ENCODE data around the gene HSH2D.
"Not testable (repeated sequence)": the region's sequence is repeated elsewhere in the genome, so short reads cannot be mapped to it uniquely, and the experiment has no call there.

The HSH2D gene, protein sequence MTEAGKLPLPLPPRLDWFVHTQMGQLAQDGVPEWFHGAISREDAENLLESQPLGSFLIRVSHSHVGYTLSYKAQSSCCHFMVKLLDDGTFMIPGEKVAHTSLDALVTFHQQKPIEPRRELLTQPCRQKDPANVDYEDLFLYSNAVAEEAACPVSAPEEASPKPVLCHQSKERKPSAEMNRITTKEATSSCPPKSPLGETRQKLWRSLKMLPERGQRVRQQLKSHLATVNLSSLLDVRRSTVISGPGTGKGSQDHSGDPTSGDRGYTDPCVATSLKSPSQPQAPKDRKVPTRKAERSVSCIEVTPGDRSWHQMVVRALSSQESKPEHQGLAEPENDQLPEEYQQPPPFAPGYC

DNA sequence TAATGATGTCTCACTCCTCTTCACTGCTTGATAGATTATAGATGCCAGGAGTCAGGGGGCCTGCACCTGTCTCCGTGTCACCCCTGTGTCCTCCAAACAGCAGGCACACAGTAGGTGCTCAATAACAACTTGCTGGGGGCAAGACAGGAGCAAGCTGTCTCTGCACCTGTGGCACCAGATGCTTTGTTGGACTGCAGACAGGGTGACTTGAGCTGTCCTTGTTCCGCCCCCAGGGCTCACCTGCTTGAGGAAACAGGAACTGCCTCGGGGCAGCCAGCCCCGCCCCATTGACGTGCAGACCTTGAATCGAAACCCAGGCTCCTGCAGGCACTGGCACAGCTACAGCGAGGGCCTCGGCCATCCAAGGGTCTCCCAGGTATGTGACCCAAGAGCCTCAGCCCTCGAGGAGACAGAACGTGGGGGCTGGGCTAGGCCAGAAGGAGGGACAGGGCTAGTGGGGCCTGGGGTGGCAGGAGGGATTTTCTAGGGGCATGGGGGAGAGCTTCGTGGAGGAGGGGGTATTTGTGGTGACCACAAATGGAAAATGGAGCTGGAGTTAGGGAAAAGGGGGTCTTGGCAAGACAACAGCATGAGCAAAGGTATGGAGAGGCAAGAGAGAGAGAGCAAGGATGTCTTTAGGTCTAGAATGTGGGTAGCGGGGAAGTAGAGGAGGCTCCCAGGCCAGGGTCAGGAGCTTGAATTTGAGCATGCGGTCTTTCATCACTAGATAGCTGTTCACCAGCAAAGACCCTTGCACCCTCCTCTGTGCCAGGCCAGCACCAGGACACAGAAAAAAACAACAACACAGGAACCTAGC is at the start of gene HSH2D:
Gene HSH2D (plus strand): TSS at position 287 of the 817 bp plus-strand sequence. CDS start 5,066 bp downstream, outside the sequence.
- DNase-seq (ENCODE audit: low read depth): peak; percentile 97
- TF ChIP-seq, protein P1, sequence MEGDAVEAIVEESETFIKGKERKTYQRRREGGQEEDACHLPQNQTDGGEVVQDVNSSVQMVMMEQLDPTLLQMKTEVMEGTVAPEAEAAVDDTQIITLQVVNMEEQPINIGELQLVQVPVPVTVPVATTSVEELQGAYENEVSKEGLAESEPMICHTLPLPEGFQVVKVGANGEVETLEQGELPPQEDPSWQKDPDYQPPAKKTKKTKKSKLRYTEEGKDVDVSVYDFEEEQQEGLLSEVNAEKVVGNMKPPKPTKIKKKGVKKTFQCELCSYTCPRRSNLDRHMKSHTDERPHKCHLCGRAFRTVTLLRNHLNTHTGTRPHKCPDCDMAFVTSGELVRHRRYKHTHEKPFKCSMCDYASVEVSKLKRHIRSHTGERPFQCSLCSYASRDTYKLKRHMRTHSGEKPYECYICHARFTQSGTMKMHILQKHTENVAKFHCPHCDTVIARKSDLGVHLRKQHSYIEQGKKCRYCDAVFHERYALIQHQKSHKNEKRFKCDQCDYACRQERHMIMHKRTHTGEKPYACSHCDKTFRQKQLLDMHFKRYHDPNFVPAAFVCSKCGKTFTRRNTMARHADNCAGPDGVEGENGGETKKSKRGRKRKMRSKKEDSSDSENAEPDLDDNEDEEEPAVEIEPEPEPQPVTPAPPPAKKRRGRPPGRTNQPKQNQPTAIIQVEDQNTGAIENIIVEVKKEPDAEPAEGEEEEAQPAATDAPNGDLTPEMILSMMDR (IDR thresholded peaks at IDR 0.05; ENCODE audit: low read depth, low read length, missing control alignments): no peak
- H3K4me3 ChIP-seq (ENCODE audit: low read depth, low read length): peak within 1 kb of the TSS; percentile 85

DNA sequence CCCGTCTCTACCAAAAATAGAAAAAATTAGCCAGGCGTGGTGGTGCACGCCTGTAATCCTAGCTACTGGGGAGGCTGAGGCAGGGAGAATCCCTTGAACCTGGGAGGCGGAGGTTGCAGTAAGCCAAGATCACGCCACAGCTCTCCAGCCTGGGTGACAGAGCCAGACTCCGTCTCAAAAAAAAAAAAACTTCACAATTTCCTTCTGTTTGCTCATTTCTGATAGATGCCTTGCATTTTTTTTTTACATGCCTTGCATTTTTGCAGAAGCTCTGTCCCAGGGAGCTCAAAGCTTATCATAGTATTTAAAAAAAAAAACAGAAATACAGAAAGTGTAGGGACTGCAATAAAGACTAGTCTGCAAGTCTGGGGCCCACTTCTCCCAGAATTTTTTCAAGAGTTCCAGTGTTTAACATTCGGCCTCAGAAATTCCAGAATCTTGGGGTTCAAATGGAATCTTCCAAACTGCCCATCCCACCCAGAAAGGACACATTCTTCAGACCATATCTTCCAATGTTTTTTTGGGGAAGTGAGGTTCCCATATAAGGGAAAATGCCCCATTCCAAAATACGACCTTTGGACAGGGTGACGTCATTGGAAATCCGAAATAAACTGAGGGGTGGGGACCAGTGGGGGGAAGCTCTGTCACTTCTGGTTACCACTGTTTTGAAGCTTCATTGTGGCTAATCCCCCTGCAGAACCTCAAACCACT is 49.0 kb upstream of the HSH2D start:
- H3K4me3 ChIP-seq (ENCODE audit: low read depth, low read length): no peak overlapping the region
- DNase-seq (ENCODE audit: low read depth): no peak
- TF ChIP-seq, protein P1 (IDR thresholded peaks at IDR 0.05; ENCODE audit: low read depth, low read length, missing control alignments): no peak

DNA sequence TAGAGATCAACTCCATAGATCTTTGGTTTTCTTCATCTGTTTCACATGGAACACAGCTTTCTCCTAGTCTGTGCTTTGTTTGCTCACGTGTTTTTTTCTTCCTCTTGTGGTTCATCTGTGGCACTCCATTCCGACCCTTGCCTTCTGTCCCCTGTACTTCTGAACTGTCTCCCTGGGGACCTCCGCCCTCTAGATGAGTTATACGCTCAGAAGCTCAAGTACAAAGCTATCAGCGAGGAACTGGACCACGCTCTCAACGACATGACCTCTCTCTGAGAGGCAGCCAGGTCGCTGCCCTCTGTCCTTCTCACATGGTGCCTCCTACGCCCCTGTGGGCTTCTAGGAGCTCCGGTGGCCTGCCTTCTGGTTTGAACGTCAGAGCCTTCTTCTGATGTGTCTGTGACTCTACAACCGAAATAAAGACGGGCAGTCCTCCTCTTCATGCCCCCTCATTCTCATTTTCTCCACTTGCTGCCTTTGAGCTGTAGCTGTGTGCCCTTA is 48.4 kb upstream of the HSH2D start:
- DNase-seq (ENCODE audit: low read depth): no peak
- TF ChIP-seq, protein P1 (IDR thresholded peaks at IDR 0.05; ENCODE audit: low read depth, low read length, missing control alignments): no peak
- H3K4me3 ChIP-seq (ENCODE audit: low read depth, low read length): no peak overlapping the region

DNA sequence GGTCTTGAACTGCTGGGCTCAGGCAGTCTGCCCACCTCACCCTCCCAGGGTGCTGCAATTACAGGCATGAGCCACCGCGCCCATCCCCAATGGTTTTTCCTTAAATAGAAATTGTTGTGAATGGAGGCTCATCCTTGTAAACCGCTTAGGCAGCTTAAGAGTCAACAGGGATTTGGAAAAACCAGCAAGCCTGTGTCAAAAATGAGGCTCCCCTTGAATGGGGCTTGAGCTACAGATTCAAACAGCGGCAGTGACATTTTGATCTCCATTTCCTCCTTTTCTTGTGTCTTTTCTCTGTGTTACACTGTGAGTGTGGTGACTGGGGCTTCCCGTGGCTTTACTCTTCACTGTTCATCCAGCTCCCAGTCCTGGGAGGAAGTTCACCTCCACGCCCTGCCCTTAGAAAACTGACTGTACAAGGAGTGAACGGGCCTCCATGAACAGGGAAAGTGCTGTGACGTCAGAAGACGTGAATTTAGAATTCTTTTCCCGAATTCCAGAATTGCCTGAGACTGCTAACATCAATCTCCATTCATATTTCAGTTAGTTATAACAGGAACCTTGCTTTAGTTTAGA is 47.1 kb upstream of the HSH2D start:
- TF ChIP-seq, protein P1 (IDR thresholded peaks at IDR 0.05; ENCODE audit: low read depth, low read length, missing control alignments): no peak
- H3K4me3 ChIP-seq (ENCODE audit: low read depth, low read length): no peak overlapping the region
- no peak for DNase-seq (ENCODE audit: low read depth)

DNA sequence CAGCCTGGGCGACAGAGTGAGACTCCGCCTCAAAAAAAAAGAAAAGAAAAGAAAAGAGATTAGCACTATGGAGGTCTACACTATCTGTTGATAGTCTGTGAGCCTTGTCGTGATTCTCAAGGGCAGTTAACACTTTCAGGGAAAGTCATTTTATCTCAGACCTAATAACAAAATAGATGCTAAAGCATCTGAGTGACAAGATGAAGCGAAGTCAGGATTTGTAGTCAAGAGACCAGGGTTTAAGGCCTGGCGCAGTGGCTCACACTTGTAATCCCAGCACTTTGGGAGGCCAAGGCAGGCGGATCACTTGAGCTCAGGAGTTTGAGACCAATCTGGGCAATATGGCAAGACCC is 45.1 kb upstream of the HSH2D start:
- no peak for DNase-seq (ENCODE audit: low read depth)
- TF ChIP-seq, protein P1 (IDR thresholded peaks at IDR 0.05; ENCODE audit: low read depth, low read length, missing control alignments): no peak
- H3K4me3 ChIP-seq (ENCODE audit: low read depth, low read length): no peak overlapping the region

DNA sequence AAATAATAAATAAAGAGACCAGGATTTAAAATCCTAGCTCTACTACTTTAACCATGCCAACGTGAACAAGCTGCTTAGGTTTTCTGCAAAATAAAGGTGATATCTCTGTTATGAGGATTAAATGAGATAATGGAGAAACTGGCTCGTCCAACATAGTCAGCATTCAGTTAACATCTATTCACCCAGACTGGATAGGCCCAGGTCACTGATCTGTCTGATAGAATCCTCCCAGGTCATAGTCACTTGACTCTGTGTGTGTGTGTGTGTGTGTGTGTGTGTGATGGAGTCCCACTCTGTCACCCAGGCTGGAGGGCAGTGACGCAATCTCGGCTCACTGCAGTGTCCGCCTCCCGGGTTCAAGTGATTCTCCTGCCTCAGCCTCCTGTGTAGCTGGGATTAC is 44.7 kb upstream of the HSH2D start:
- H3K4me3 ChIP-seq (ENCODE audit: low read depth, low read length): no peak overlapping the region
- DNase-seq (ENCODE audit: low read depth): no peak
- TF ChIP-seq, protein P1 (IDR thresholded peaks at IDR 0.05; ENCODE audit: low read depth, low read length, missing control alignments): no peak

DNA sequence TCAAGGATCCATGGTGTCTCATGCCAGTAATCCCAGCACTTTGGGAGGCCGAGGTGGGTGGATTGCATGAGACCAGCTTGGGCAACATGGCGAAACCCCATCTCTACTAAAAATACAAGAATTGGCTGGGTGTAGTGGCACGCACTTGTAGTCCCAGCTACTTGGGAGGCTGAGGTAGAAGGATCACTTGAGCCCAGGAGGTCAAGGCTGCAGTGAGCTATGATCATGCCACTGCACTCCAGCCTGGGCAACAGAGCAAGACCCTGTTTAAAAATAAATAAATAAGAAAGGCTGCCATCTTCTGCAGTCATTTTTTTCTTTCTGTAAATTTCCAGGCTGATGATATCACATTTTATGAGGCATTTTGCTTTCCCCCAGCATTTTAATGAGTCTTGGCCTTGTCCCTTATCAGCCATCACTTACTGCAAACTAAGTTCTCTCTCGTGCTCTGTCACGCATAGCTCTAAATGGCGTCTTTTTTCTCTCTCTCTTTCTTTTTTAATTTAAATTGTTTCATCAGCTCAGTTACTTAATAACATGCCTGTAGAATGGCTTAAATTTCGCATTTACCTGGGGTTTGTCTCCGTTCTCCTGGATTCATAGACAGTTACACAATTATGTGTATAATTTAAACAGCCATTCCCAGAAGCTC is 44.0 kb upstream of the HSH2D start:
- not testable (repeated sequence) for H3K4me3 ChIP-seq (ENCODE audit: low read depth, low read length); DNase-seq (ENCODE audit: low read depth)

Data from GM12864 (cell line).